Measurements from ENCODE around the gene MVB12B. TPM values are rescaled to one million over a fixed set of nuclear protein-coding genes. Genes with fewer than 3 reads are reported as not detected.

Gene MVB12B
- polyA plus RNA-seq, 2 donors: 2.1 to 2.4 TPM

- no peaks in the 10 kb centered on the region for H3K27me3 ChIP-seq (ENCODE audit: control insufficient read depth in 1 of 2, insufficient read depth in 2 of 2, low read length in 2 of 2)
- no peak overlapping the region for H3K4me3 ChIP-seq (ENCODE audit: low read depth in 1 of 2, low read length in 2 of 2)
- H3K27ac ChIP-seq (ENCODE audit: low read depth in 2 of 2, low read length in 1 of 2): no peak overlapping the region
- WGBS, 2 donors: 82 to 84% methylated on average over 15 of the region's 15 CpGs
- peaks cover 0 to 4% of the 10 kb centered on the region in 2 donors for H3K4me1 ChIP-seq (ENCODE audit: control insufficient read depth in 2 of 2, insufficient read depth in 2 of 2, low read length in 1 of 2)
- no peaks in the 10 kb centered on the region for H3K36me3 ChIP-seq (ENCODE audit: control insufficient read depth in 2 of 2, insufficient read depth in 2 of 2, low read length in 1 of 2)
- no peaks in the 10 kb centered on the region for H3K9me3 ChIP-seq (ENCODE audit: control insufficient read depth in 2 of 2, insufficient read depth in 1 of 2, low read depth in 1 of 2, low read length in 1 of 2)
Observed at GRCh38 chr9:126294331-126295081, 32.1 kb upstream of the MVB12B start.

DNA sequence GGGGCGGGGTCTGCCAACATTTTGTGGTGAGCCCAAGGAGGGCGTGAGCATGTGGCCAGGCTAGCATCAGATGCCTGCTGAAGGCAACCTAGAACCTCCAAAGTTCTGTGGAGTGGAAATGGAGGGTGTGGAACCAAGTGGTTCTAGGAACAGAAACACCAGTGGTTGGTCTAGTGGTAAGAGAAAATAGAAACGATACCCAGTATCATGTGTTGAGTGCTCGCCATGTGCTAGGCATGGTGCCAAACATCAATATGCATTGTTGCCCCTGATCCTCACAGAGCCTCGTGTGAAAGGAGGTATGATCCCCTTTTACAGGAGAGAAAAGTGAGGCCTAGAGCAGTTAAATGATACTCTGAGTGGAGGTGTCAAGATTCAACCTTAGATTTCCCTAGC is 31.5 kb upstream of the MVB12B start:
- no peaks in the 10 kb centered on the region for H3K27me3 ChIP-seq (ENCODE audit: control insufficient read depth in 1 of 2, insufficient read depth in 2 of 2, low read length in 2 of 2)
- H3K27ac ChIP-seq (ENCODE audit: low read depth in 2 of 2, low read length in 1 of 2): no peak overlapping the region
- H3K4me1 ChIP-seq (ENCODE audit: control insufficient read depth in 2 of 2, insufficient read depth in 2 of 2, low read length in 1 of 2): peaks cover 0 to 4% of the 10 kb centered on the region in 2 donors
- H3K9me3 ChIP-seq (ENCODE audit: control insufficient read depth in 2 of 2, insufficient read depth in 1 of 2, low read depth in 1 of 2, low read length in 1 of 2): no peaks in the 10 kb centered on the region
- WGBS, 2 donors: 60 to 79% methylated on average over 5 of the region's 5 CpGs
- H3K4me3 ChIP-seq (ENCODE audit: low read depth in 1 of 2, low read length in 2 of 2): no peak overlapping the region
- no peaks in the 10 kb centered on the region for H3K36me3 ChIP-seq (ENCODE audit: control insufficient read depth in 2 of 2, insufficient read depth in 2 of 2, low read length in 1 of 2)

- H3K4me3 ChIP-seq (ENCODE audit: low read depth in 1 of 2, low read length in 2 of 2): no peak overlapping the region
- H3K9me3 ChIP-seq (ENCODE audit: control insufficient read depth in 2 of 2, insufficient read depth in 1 of 2, low read depth in 1 of 2, low read length in 1 of 2): no peaks in the 10 kb centered on the region
- no peaks in the 10 kb centered on the region for H3K36me3 ChIP-seq (ENCODE audit: control insufficient read depth in 2 of 2, insufficient read depth in 2 of 2, low read length in 1 of 2)
- WGBS, 2 donors: 83 to 98% methylated on average over 1 of the region's 1 CpG
- no peaks in the 10 kb centered on the region for H3K27me3 ChIP-seq (ENCODE audit: control insufficient read depth in 1 of 2, insufficient read depth in 2 of 2, low read length in 2 of 2)
- no peak overlapping the region for H3K27ac ChIP-seq (ENCODE audit: low read depth in 2 of 2, low read length in 1 of 2)
- H3K4me1 ChIP-seq (ENCODE audit: control insufficient read depth in 2 of 2, insufficient read depth in 2 of 2, low read length in 1 of 2): peaks cover 0 to 4% of the 10 kb centered on the region in 2 donors
Observed at GRCh38 chr9:126295516-126295915, 31.1 kb upstream of the MVB12B start.

GRCh38 chr9:126295936-126296600 is 30.6 kb upstream of the MVB12B start:
- 70 to 76% methylated on average over 16 to 17 of the region's 17 CpGs for WGBS, 2 donors
- H3K9me3 ChIP-seq (ENCODE audit: control insufficient read depth in 2 of 2, insufficient read depth in 1 of 2, low read depth in 1 of 2, low read length in 1 of 2): no peaks in the 10 kb centered on the region
- H3K27me3 ChIP-seq (ENCODE audit: control insufficient read depth in 1 of 2, insufficient read depth in 2 of 2, low read length in 2 of 2): no peaks in the 10 kb centered on the region

GRCh38 chr9:126296687-126297086 is 29.9 kb upstream of the MVB12B start:
- WGBS, 2 donors: 87 to 91% methylated on average over 6 of the region's 6 CpGs
- no peaks in the 10 kb centered on the region for H3K27me3 ChIP-seq (ENCODE audit: control insufficient read depth in 1 of 2, insufficient read depth in 2 of 2, low read length in 2 of 2)
- no peaks in the 10 kb centered on the region for H3K36me3 ChIP-seq (ENCODE audit: control insufficient read depth in 2 of 2, insufficient read depth in 2 of 2, low read length in 1 of 2)
- H3K27ac ChIP-seq (ENCODE audit: low read depth in 2 of 2, low read length in 1 of 2): no peak overlapping the region
- H3K9me3 ChIP-seq (ENCODE audit: control insufficient read depth in 2 of 2, insufficient read depth in 1 of 2, low read depth in 1 of 2, low read length in 1 of 2): no peaks in the 10 kb centered on the region
- no peak overlapping the region for H3K4me3 ChIP-seq (ENCODE audit: low read depth in 1 of 2, low read length in 2 of 2)
- H3K4me1 ChIP-seq (ENCODE audit: control insufficient read depth in 2 of 2, insufficient read depth in 2 of 2, low read length in 1 of 2): peaks cover 0 to 4% of the 10 kb centered on the region in 2 donors

More at GRCh38 chr9:126295936-126296600, 30.6 kb upstream of the MVB12B start:
- Histone ChIP-seq H3K4me1 (ENCODE audit: control insufficient read depth in 2 of 2, insufficient read depth in 2 of 2, low read length in 1 of 2) (peaks cover 0 to 4% of the 10 kb centered on the region in 2 donors), H3K36me3 (ENCODE audit: control insufficient read depth in 2 of 2, insufficient read depth in 2 of 2, low read length in 1 of 2) (no peaks in the 10 kb centered on the region), H3K27ac (ENCODE audit: low read depth in 2 of 2, low read length in 1 of 2) (no peak overlapping the region), H3K4me3 (ENCODE audit: low read depth in 1 of 2, low read length in 2 of 2) (no peak overlapping the region)

- H3K4me3 ChIP-seq (ENCODE audit: low read depth in 1 of 2, low read length in 2 of 2): no peak overlapping the region
- peaks cover 0 to 4% of the 10 kb centered on the region in 2 donors for H3K4me1 ChIP-seq (ENCODE audit: control insufficient read depth in 2 of 2, insufficient read depth in 2 of 2, low read length in 1 of 2)
- 79 to 81% methylated on average over 7 of the region's 7 CpGs for WGBS, 2 donors
- no peaks in the 10 kb centered on the region for H3K27me3 ChIP-seq (ENCODE audit: control insufficient read depth in 1 of 2, insufficient read depth in 2 of 2, low read length in 2 of 2)
- no peak overlapping the region for H3K27ac ChIP-seq (ENCODE audit: low read depth in 2 of 2, low read length in 1 of 2)
- H3K9me3 ChIP-seq (ENCODE audit: control insufficient read depth in 2 of 2, insufficient read depth in 1 of 2, low read depth in 1 of 2, low read length in 1 of 2): no peaks in the 10 kb centered on the region
- no peaks in the 10 kb centered on the region for H3K36me3 ChIP-seq (ENCODE audit: control insufficient read depth in 2 of 2, insufficient read depth in 2 of 2, low read length in 1 of 2)
Observed at GRCh38 chr9:126297661-126298060, 29.0 kb upstream of the MVB12B start.

GRCh38 chr9:126298063-126298801 is 28.4 kb upstream of the MVB12B start:
- WGBS, 2 donors: 61 to 62% methylated on average over 27 of the region's 27 CpGs
- no peak overlapping the region for H3K27ac ChIP-seq (ENCODE audit: low read depth in 2 of 2, low read length in 1 of 2)
- H3K36me3 ChIP-seq (ENCODE audit: control insufficient read depth in 2 of 2, insufficient read depth in 2 of 2, low read length in 1 of 2): no peaks in the 10 kb centered on the region
- no peaks in the 10 kb centered on the region for H3K27me3 ChIP-seq (ENCODE audit: control insufficient read depth in 1 of 2, insufficient read depth in 2 of 2, low read length in 2 of 2)
- H3K4me3 ChIP-seq (ENCODE audit: low read depth in 1 of 2, low read length in 2 of 2): no peak overlapping the region
- H3K9me3 ChIP-seq (ENCODE audit: control insufficient read depth in 2 of 2, insufficient read depth in 1 of 2, low read depth in 1 of 2, low read length in 1 of 2): no peaks in the 10 kb centered on the region
- peaks cover 0 to 4% of the 10 kb centered on the region in 2 donors for H3K4me1 ChIP-seq (ENCODE audit: control insufficient read depth in 2 of 2, insufficient read depth in 2 of 2, low read length in 1 of 2)

GRCh38 chr9:126299706-126300276 is 26.8 kb upstream of the MVB12B start:
- Histone ChIP-seq H3K4me1 (ENCODE audit: control insufficient read depth in 2 of 2, insufficient read depth in 2 of 2, low read length in 1 of 2) (peaks cover 0 to 1% of the 10 kb centered on the region in 2 donors), H3K27ac (ENCODE audit: low read depth in 2 of 2, low read length in 1 of 2) (no peak overlapping the region), H3K9me3 (ENCODE audit: control insufficient read depth in 2 of 2, insufficient read depth in 1 of 2, low read depth in 1 of 2, low read length in 1 of 2) (no peaks in the 10 kb centered on the region), H3K4me3 (ENCODE audit: low read depth in 1 of 2, low read length in 2 of 2) (no peak overlapping the region), H3K27me3 (ENCODE audit: control insufficient read depth in 1 of 2, insufficient read depth in 2 of 2, low read length in 2 of 2) (no peaks in the 10 kb centered on the region), H3K36me3 (ENCODE audit: control insufficient read depth in 2 of 2, insufficient read depth in 2 of 2, low read length in 1 of 2) (no peaks in the 10 kb centered on the region)
- WGBS, 2 donors: 66 to 76% methylated on average over 7 of the region's 7 CpGs

GRCh38 chr9:126301196-126301595 is 25.4 kb upstream of the MVB12B start:
- Histone ChIP-seq H3K4me1 (ENCODE audit: control insufficient read depth in 2 of 2, insufficient read depth in 2 of 2, low read length in 1 of 2) (no peaks in the 10 kb centered on the region), H3K36me3 (ENCODE audit: control insufficient read depth in 2 of 2, insufficient read depth in 2 of 2, low read length in 1 of 2) (no peaks in the 10 kb centered on the region), H3K4me3 (ENCODE audit: low read depth in 1 of 2, low read length in 2 of 2) (no peak overlapping the region), H3K9me3 (ENCODE audit: control insufficient read depth in 2 of 2, insufficient read depth in 1 of 2, low read depth in 1 of 2, low read length in 1 of 2) (no peaks in the 10 kb centered on the region), H3K27ac (ENCODE audit: low read depth in 2 of 2, low read length in 1 of 2) (no peak overlapping the region), H3K27me3 (ENCODE audit: control insufficient read depth in 1 of 2, insufficient read depth in 2 of 2, low read length in 2 of 2) (no peaks in the 10 kb centered on the region)
- 97 to 99% methylated on average over 3 of the region's 3 CpGs for WGBS, 2 donors
